Esophagus squamous epithelium (tissue), 4 donors: ENCODE measurements around the gene CNOT2.

ENCODE experiments used
- CTCF ChIP-seq, 6 experiments: fragments of 450-650 bp in 4 of 6; fragments of 200-600 bp in 2 of 6; sonication (generic) in 2 of 6; IDR thresholded peaks; one replicate each; pipeline ENCODE4 v1.5.1; 2016 to 2019; ENCODE audit warnings: antibody characterized with exemption in 6 of 6, mild to moderate bottlenecking in 4 of 6, moderate library complexity in 4 of 6
- POLR2A ChIP-seq, 4 donors: fragments of 450-650 bp; IDR thresholded peaks; one replicate each; pipeline ENCODE4 v1.6.1; 2017; ENCODE audit warnings: antibody characterized with exemption in 4 of 4, mild to moderate bottlenecking in 4 of 4, moderate library complexity in 3 of 4

GRCh38 chr12:70365398-70365647 lies 122.1 kb downstream of the CNOT2 start:
- TF ChIP-seq CTCF (IDR thresholded peaks at IDR 0.05), result no peak
- no peak for TF ChIP-seq POLR2A (IDR thresholded peaks at IDR 0.05)
